NCI-H1092 treated with DMSO at 0.1 percent for 48 hours (cell line): ENCODE data around the gene SULT1B1.

Source experiments
- DNase-seq: peaks from one replicate; lab custom pipeline; 2025; lab: John Stamatoyannopoulos, UW

SULT1B1 gene

GRCh38 chr4:69749771-69750170, 10.6 kb downstream of the SULT1B1 start:
- no peak for DNase-seq

- no peak for DNase-seq
These were observed 12.2 kb downstream of the SULT1B1 start for GRCh38 chr4:69748173-69748572.

GRCh38 chr4:69744157-69744478, 16.3 kb downstream of the SULT1B1 start:
- no peak for DNase-seq

GRCh38 chr4:69743476-69744156, 16.8 kb downstream of the SULT1B1 start:
- no peak for DNase-seq

- DNase-seq, result no peak
These were observed 17.8 kb downstream of the SULT1B1 start for GRCh38 chr4:69742596-69742995.

GRCh38 chr4:69738872-69739271, 21.5 kb downstream of the SULT1B1 start:
- no peak for DNase-seq

- DNase-seq, result no peak
These were observed 25.3 kb downstream of the SULT1B1 start for GRCh38 chr4:69735119-69735518.

GRCh38 chr4:69731847-69732246, 28.6 kb downstream of the SULT1B1 start:
- DNase-seq, result no peak

- DNase-seq, result no peak
These were observed 29.2 kb downstream of the SULT1B1 start for GRCh38 chr4:69731241-69731640.

GRCh38 chr4:69730002-69730401, 30.4 kb downstream of the SULT1B1 start:
- DNase-seq, result no peak

- DNase-seq, result no peak
These were observed 32.5 kb downstream of the SULT1B1 start for GRCh38 chr4:69727926-69728325.

- DNase-seq, result no peak
These were observed 33.0 kb downstream of the SULT1B1 start for GRCh38 chr4:69727426-69727825.

GRCh38 chr4:69726971-69727370, 33.4 kb downstream of the SULT1B1 start:
- DNase-seq, result no peak

GRCh38 chr4:69718396-69719271, 41.8 kb downstream of the SULT1B1 start:
- no peak for DNase-seq

- DNase-seq, result no peak
These were observed 42.6 kb downstream of the SULT1B1 start for GRCh38 chr4:69717778-69718177.

- no peak for DNase-seq
These were observed 43.8 kb downstream of the SULT1B1 start for GRCh38 chr4:69716654-69717053.

GRCh38 chr4:69714086-69714485, 46.3 kb downstream of the SULT1B1 start:
- no peak for DNase-seq

GRCh38 chr4:69713593-69713992, 46.8 kb downstream of the SULT1B1 start:
- no peak for DNase-seq

- no peak for DNase-seq
These were observed 49.8 kb downstream of the SULT1B1 start for GRCh38 chr4:69710580-69710979.

- DNase-seq, result no peak
These were observed 52.2 kb downstream of the SULT1B1 start for GRCh38 chr4:69708211-69708610.

GRCh38 chr4:69707807-69708206, 52.6 kb downstream of the SULT1B1 start:
- no peak for DNase-seq

GRCh38 chr4:69702201-69702600, 58.2 kb downstream of the SULT1B1 start:
- no peak for DNase-seq

- DNase-seq, result no peak
These were observed 58.7 kb downstream of the SULT1B1 start for GRCh38 chr4:69701696-69702095.
